Body of pancreas (tissue), 4 donors: ENCODE data around the gene DAND5. TPM values are rescaled to one million over a fixed set of nuclear protein-coding genes. Genes with fewer than 3 reads are reported as not detected.

Experiments used
- ATAC-seq: fragments of 150-250 bp; one replicate; pipeline ENCODE4 v1.9.1; 2016
- DNase-seq, 4 donors: peaks; one replicate each; pipeline ENCODE4 v3.0.0-alpha.2; 2019
- H3K27ac ChIP-seq, 4 donors: fragments of 200-600 bp; sonication (generic); 1 replicate in 3 of 4; 2 replicates in 1 of 4; pipeline versions ENCODE4 v1.5.1 to v1.6.1; 2016 to 2019; ENCODE audit warnings: mild to moderate bottlenecking in 1 of 4, mixed read lengths in 1 of 4, moderate library complexity in 1 of 4
- H3K27me3 ChIP-seq, 2 donors: fragments of 200-600 bp; sonication (generic); one replicate each; pipeline ENCODE4 v1.6.0; 2016; ENCODE audit warnings: mild to moderate bottlenecking in 1 of 2
- H3K36me3 ChIP-seq, 2 donors: fragments of 200-600 bp; sonication (generic); replicated peaks in 1 of 2; 2 replicates each; pipeline ENCODE4 v1.5.1; 2016; ENCODE audit warnings: low read depth in 2 of 2; ENCODE audit not compliant: insufficient read depth in 1 of 2
- H3K4me1 ChIP-seq: fragments of 200-600 bp; sonication (generic); one replicate; pipeline ENCODE4 v1.6.0; 2016
- H3K4me3 ChIP-seq, 2 donors: fragments of 200-600 bp; sonication (generic); 1 replicate in 1 of 2; 2 replicates in 1 of 2; pipeline ENCODE4 v1.5.1; 2016 to 2019
- H3K9me3 ChIP-seq, 3 donors: fragments of 200-600 bp; sonication (generic); 1 replicate in 2 of 3; 2 replicates in 1 of 3; pipeline ENCODE4 v1.5.1; 2016
- CTCF ChIP-seq, 7 experiments: fragments of 450-650 bp in 4 of 7; fragments of 200-600 bp in 3 of 7; sonication (generic) in 3 of 7; IDR thresholded peaks; one replicate each; pipeline ENCODE4 v1.5.1; 2016 to 2019; ENCODE audit warnings: antibody characterized with exemption in 7 of 7
- POLR2A ChIP-seq, 3 donors: fragments of 450-650 bp; IDR thresholded peaks; one replicate each; pipeline ENCODE4 v1.6.1; 2016; ENCODE audit warnings: antibody characterized with exemption in 3 of 3, mild to moderate bottlenecking in 2 of 3
- WGBS, 2 donors: methylation state at CpG; one replicate each; pipeline ENCODE4 v1.1.5; 2017; 5-methylcytosine and 5-hydroxymethylcytosine counted together
- intact Hi-C: fragments of 100-400 bp; cut with DNase I; formaldehyde crosslinking; loops from one replicate; pipeline ENCODE4 v1.15.1; 2023
- total RNA-seq, 2 donors: library from RNA; depleted of rRNA; stranded (reverse); fragments of >200 nt; gene quantifications; one replicate each; pipeline ENCODE4 v1.1.0, GENCODE V29; 2016

Gene DAND5
- total RNA-seq, 2 donors from 2014 or later = not detected

- DNase-seq = peak; percentile 73 to 79 (median 74)
- intact Hi-C loops = no loop called here
- H3K27ac ChIP-seq = peak within 1 kb of the TSS; percentile 72 to 81 (median 77)
- no peaks in the 10 kb centered on the region for H3K9me3 ChIP-seq
- H3K4me3 ChIP-seq = peak within 1 kb of the TSS; percentile 39 to 70
- 9 to 50% methylated on average over 4 to 78 of the region's 84 CpGs for WGBS, 2 donors
- ATAC-seq = peak; percentile 73
- no peaks in the 10 kb centered on the region for H3K27me3 ChIP-seq
- no peak for TF ChIP-seq CTCF (IDR thresholded peaks at IDR 0.05)
- TF ChIP-seq POLR2A (IDR thresholded peaks at IDR 0.05) = no peak
- H3K4me1 ChIP-seq = peaks cover 23% of the 10 kb centered on the region
- H3K36me3 ChIP-seq = peaks cover 0 to 3% of the 10 kb centered on the region in 2 donors
These were observed 25.6 kb downstream of the DAND5 start, which contains the start of gene NFIX for GRCh38 chr19:12994701-12995595. Gene NFIX (plus strand): TSS chr19:12995475. CDS start chr19:12995838, 363 bp downstream.

GRCh38 chr19:12995596-12996405, 26.4 kb downstream of the DAND5 start:
- intact Hi-C loops = no loop called here
- H3K36me3 ChIP-seq = peaks cover 0 to 3% of the 10 kb centered on the region in 2 donors
- H3K9me3 ChIP-seq = no peaks in the 10 kb centered on the region
- peak overlapping the region; percentile 72 to 81 (median 77) for H3K27ac ChIP-seq
- H3K27me3 ChIP-seq = no peaks in the 10 kb centered on the region
- peaks cover 23% of the 10 kb centered on the region for H3K4me1 ChIP-seq
- WGBS, 2 donors = 1% methylated on average over 116 of the region's 129 CpGs; no CpG with 5 or more reads in 1 of the 2 donors
- ATAC-seq = peak; percentile 54
- peak overlapping the region; percentile 39 to 47 for H3K4me3 ChIP-seq
- TF ChIP-seq POLR2A (IDR thresholded peaks at IDR 0.05) (no peak), CTCF (IDR thresholded peaks at IDR 0.05) (peak in 1 of 7 experiments; percentile 14)
- DNase-seq = peak in 2 of 4 donors; percentile 47 to 49

- 0 to 7% methylated on average over 3 to 46 of the region's 52 CpGs for WGBS, 2 donors
- Histone ChIP-seq H3K4me3 (peak overlapping the region; percentile 39 to 47), H3K27ac (peak overlapping the region; percentile 72 to 81 (median 77)), H3K9me3 (no peaks in the 10 kb centered on the region), H3K36me3 (peaks cover 0 to 3% of the 10 kb centered on the region in 2 donors), H3K4me1 (peaks cover 24% of the 10 kb centered on the region), H3K27me3 (no peaks in the 10 kb centered on the region)
- TF ChIP-seq POLR2A (IDR thresholded peaks at IDR 0.05) (no peak), CTCF (IDR thresholded peaks at IDR 0.05) (no peak)
- peak; percentile 51 for ATAC-seq
- intact Hi-C loops = no loop called here
- DNase-seq = peak; percentile 51 to 67 (median 54)
These were observed 27.2 kb downstream of the DAND5 start for GRCh38 chr19:12996406-12997094.

GRCh38 chr19:12997179-12997966, 28.0 kb downstream of the DAND5 start:
- no peaks in the 10 kb centered on the region for H3K27me3 ChIP-seq
- TF ChIP-seq POLR2A (IDR thresholded peaks at IDR 0.05) (no peak), CTCF (IDR thresholded peaks at IDR 0.05) (no peak)
- DNase-seq (no peak), ATAC-seq (no peak)
- peak overlapping the region in 2 of 4 donors; percentile 72 to 81 for H3K27ac ChIP-seq
- peaks cover 0 to 3% of the 10 kb centered on the region in 2 donors for H3K36me3 ChIP-seq
- no peak overlapping the region for H3K4me3 ChIP-seq
- WGBS, 2 donors = 83 to 90% methylated on average over 6 to 25 of the region's 25 CpGs
- intact Hi-C loops = no loop called here
- no peaks in the 10 kb centered on the region for H3K9me3 ChIP-seq
- peaks cover 32% of the 10 kb centered on the region for H3K4me1 ChIP-seq
